SW480 (cell line): ENCODE measurements around the gene TUBG2.
"Not testable (repeated sequence)": the region's sequence is repeated elsewhere in the genome, so short reads cannot be mapped to it uniquely, and the experiment has no call there.

Source experiments
- DNase-seq: peaks from one replicate; pipeline ENCODE4 v3.0.0-alpha.2; 2016; ENCODE audit warnings: low spot score

Gene TUBG2

GRCh38 chr17:42659079-42659931, at the start of gene TUBG2:
TSS of gene TUBG2 (plus strand) at chr17:42659284. CDS start at chr17:42659504, 220 bp downstream.
- DNase-seq: peak; percentile 89

DNA sequence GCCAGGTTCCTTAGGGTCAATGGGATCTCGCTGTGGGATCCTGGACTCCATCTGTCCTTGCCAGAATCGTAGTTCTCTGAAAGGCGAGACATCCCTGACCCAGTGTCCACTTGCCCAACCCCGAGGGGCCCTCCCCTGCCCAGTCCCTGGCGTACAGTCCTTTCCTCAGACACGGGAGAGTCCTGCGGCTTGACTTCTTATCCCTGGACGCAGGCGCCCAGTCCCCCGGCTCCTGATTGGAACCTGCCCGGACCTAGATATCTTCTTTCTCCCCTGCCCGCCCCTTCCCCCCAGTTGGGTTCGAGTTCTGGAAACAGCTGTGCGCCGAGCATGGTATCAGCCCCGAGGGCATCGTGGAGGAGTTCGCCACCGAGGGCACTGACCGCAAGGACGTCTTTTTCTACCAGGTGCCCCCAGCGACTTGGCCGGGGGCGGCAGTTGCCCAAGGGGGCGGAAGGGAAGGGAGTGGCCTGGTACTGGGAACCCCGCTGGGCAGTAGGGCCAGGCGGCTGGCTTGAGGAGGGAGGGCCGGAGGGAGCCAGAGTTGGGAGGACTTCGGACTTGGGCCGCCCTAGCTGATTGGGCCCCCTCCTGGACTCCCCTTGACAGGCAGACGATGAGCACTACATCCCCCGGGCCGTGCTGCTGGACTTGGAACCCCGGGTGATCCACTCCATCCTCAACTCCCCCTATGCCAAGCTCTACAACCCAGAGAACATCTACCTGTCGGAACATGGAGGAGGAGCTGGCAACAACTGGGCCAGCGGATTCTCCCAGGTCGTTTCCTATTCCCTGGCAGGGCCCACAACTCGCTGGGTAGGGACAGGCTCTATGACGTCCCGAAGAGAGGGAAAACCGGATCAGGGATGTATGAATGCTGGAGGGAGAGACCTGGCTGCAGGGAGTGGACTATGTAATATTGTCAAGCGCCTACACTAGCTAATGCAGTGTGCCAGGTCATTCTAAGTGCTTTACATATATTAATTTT, 49.0 kb upstream of the TUBG2 start:
- not testable (repeated sequence) for DNase-seq

DNA sequence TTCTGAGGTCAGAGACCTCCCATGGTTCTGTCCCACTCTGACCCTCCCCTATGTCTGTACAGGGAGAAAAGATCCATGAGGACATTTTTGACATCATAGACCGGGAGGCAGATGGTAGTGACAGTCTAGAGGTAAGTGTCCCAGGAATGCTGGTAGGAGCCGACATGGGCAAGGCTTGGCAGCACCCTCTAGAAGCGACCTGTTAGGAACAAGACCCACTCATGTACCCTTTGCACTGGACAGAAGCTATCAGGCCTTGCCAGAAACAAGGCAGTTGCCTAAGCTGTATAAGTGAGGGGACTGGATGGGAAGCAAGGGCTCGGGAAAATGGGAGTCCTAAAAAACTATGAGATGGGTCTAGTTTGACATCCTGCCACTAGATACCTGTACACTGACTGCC, 47.1 kb upstream of the TUBG2 start:
- no peak for DNase-seq

DNA sequence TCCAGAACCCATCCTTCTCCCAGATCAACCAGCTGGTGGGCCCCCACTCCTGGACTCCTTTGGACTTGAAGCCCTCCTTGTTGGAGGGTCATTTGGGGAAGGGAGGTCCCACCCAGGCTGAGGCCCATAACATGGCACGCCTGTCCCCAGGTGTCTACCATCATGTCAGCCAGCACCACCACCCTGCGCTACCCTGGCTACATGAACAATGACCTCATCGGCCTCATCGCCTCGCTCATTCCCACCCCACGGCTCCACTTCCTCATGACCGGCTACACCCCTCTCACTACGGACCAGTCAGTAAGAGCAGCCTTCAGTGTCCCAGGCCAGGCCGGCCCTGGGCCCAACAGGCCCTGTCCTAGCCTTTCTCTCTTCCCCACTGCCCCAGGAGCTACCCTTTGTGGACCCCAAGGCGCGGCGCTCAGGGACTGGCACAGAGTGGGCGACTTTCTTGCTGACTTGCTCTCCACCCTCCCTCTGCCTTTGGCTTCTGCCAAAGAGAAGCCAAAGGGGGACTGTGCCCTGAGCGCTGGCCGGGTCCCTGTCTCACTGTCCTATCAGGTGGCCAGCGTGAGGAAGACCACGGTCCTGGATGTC, 45.3 kb upstream of the TUBG2 start:
- no peak for DNase-seq

GRCh38 chr17:42617956-42618431, 41.1 kb upstream of the TUBG2 start:
- no peak for DNase-seq

DNA sequence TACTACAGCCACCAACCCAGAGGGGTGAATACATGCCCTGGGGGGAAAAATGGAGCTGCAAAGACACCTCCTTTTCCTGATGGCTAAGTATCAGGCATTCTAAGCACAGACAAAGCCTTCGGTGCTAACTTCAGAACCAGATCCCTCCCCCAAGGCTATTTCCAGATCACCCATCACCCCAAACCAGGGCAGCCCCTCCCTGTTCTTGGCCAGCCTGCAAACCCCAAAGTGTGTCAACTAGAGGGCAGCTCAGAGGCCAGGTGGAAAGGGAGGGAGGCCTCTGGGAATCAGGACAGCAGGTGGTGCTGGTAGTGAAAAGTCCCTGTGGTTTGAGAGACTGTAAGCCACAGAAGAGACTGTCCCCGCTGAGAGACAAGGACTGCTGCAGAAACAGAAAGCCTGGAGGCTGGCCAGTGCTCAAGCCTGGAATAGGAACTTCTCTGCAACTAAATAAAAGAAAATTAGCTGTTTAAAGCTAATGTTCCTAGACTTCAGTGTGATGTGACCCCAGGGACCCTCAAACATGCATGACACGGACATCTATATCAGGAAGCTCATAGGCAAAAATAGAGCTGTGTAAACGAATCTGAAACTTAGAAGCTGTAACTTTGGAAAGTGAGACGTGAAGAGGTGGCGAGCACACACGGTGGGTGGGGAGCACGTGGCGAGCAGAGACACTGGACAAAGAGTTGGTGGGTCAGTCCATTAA, 40.5 kb upstream of the TUBG2 start:
- DNase-seq: peak; percentile 82

DNA sequence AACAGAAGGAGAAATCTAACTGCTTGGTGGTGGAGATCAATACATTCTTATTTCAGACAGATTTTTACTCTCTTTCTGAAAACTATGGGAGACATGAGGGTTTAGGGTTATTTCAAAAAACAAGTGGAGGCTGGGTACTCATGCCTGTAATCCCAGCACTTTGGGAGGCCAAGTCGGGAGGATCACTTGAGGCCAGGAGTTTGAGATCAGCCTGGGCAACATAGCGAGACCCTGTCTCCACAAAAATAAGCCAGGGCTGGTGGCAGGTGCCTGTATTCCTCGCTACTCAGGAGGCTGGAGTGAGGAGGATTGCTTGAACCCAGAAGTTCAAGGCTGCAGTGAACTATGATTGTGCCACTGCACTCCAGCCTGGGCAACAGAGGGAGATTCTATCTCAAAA, 37.1 kb upstream of the TUBG2 start:
- not testable (repeated sequence) for DNase-seq

DNA sequence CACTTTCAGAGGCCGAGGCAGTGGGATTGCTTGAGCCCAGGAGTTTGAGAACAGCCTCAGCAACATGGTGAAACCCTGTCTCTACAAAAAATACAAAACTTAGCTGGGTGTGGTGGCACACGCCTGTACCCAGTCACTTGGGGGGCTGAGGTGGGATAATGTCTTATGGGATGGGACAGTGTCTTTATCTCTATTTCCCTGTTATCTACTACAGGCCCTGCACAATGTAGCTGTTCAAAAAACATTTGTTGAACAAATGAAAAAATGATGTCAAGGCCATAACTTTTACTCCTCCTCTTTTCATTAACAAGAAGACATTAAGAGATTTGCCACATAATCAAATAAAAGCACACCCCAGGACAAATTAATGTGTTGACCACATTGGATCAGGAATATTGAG, 35.8 kb upstream of the TUBG2 start:
- DNase-seq: no peak

- peak; percentile 85 for DNase-seq
Observed at GRCh38 chr17:42623732-42624596, 35.1 kb upstream of the TUBG2 start.

GRCh38 chr17:42627032-42627764, 31.9 kb upstream of the TUBG2 start:
- not testable (repeated sequence) for DNase-seq

- no peak for DNase-seq
Observed at GRCh38 chr17:42629411-42630009, 29.6 kb upstream of the TUBG2 start.

DNA sequence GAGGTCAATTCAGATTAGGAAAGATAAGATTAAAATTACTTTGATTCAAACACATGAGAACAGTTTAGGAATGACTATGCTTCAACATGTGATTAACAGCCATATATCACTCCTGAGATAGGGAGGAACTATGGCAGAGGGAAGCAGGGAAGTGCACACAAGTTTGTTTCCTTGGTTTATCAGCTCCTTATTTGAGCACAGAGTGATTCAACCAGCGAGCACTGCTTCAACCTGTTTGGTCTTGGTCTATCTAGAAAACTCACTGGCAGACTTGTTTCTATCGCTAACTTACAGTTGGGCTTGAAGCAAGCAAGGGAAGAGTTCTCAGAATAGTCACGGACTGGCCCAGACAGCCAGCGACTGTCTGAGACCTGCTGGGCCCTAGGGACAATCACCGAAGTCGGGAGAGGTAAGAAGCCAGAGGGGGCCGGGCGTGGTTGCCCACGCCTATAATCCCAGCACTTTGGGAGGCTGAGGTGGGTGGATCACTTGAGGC, 26.1 kb upstream of the TUBG2 start:
- DNase-seq: no peak

DNA sequence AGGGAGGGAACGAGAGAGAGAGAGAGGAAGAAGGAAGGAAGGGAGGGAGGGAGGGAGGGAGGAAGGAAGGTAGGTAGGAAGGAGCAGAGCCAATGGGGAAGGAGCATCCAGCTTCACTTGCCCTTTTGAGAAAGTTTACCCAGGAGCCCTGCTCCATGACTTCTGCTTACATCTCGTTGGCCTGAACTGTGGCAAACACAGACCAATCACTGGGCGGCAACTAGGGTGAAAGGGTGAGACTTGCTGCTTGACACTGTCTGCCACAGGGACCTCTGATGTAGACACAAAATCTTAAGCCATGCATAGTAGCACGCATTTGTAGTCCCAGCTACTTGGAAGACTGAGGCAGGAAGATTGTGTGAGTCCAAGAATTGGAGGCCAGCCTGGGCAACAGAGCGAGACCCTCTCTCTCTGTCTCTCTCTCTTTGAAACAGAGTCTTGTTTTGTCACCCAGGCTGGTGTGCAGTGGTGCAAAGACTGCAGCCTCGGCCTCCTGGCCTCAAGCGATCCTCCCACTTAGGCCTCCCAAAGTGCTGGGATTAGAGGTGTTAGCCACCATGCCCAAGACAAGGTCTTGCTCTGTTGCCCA, 19.5 kb upstream of the TUBG2 start:
- DNase-seq: no peak

DNA sequence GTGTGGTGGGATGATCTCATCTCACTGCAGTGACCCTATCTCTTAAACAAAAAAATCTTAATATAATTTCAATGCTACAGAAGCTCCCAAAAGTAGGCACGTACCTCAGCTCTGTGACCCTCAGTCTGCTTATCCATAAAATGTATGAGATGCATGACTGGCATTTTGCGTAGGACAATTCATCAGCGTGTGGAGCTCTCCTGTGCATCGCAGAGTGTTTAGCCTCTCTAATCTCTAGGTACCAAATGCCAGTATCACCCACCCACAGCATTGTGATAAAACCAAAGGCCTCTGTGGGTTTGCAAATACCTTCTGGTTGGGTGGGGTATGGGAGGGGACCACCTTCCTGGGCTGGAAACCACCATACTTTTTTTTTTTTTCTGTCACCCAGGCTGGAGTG, 19.0 kb upstream of the TUBG2 start:
- DNase-seq: no peak

DNA sequence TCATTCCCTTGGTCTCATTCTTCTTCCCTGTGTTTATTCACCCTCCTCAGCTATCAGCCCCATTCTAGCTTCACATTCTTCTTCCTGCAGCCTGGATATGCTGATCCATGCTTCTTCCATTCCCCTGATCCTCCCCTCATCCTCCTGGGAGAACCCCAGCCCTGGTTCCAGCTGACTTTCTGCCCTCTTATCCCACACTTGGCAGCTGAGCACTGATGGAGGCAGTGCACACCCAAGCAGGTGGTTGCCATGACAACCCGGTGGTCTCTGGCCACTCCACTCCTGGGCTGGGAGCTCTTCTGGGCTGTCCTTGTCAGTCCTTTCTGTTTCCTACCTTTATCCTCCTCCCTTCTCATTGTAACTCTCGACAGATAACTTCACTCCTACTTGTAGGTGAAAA, 16.7 kb upstream of the TUBG2 start:
- no peak for DNase-seq

- no peak for DNase-seq
Observed at GRCh38 chr17:42647778-42648177, 11.3 kb upstream of the TUBG2 start.

DNA sequence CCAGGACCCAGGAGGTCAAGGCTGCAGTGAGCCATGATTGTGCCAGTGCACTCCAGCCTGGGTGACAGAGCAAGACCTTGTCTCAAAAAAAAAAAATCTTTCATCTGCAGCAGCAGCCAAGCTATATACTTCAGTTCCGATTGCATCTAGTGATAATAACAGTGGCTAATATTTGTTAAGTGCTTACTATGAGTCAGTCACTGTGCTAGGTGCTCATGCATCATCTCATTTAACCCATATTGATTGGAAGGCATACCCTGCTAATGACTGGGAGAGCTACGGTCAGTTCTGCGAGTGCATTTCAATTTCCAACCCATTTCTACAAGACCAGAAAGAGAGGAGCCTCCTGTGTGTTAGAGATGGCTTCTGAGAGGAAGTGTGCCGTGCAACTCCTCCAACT, 7.7 kb upstream of the TUBG2 start:
- no peak for DNase-seq

DNA sequence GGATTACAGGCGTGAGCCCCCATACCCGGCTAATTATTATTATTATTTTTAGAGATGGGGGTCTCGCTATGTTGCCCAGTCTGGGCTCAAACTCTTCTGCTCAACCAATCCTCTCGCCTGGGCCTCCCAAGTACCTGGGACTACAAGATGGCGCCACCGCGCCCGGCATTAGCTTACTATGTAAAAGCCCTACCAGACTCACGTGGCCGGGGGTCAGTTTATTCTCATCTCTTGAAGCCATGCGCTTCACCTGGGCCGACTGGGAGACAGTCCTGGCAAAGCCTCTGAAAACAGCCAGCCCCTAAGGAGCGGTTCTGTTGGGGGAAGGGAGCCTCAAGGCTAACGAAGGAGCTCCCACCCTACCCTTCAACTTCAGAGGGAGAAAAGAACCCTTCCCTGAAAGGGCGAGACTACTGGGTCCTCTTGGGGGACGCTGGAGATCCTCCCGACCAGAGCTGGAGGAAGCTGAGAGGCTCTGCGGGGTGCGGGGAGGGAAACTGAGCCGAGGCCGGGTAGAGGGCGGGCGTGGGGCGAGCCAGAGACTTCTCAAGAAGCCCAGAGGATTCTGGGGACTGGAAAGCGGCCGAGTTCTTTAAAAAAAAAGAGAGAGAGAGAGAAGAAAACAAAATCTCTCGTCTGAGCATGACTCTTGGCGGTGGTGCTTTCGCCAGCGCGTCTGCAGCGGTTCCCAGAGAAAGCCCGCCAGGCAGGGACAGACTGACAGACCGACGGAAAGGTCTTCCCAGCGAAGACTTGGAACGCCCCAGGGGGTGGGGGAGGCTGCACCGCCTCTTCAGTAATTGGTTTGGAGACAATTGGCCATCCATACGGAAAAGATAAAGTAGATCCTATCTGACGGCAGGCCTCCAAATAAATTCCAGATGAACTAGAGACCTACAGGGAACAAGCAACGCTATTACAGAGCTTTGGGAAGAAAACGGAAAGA, 5.6 kb upstream of the TUBG2 start:
- DNase-seq: no peak
